Nephron (organoid): Measurements from ENCODE around the gene PAPOLG.
A peak's percentile ranks its signal among the peaks of the same experiment; 100 is the strongest.

Source experiments
- H3K27ac Mint-ChIP-seq, 3 experiments: 2 replicates each; pipeline ENCODE4 v1.8.0; 2020; ENCODE audit warnings: mixed read lengths in 3 of 3, mild to moderate bottlenecking in 2 of 3, moderate library complexity in 1 of 3
- H3K27me3 Mint-ChIP-seq: 2 replicates; pipeline ENCODE4 v1.8.0; 2021; ENCODE audit warnings: low read depth, mild to moderate bottlenecking, moderate library complexity, mixed read lengths
- H3K36me3 Mint-ChIP-seq: 2 replicates; pipeline ENCODE4 v1.8.0; 2020; ENCODE audit warnings: low read depth, mixed read lengths
- H3K4me1 Mint-ChIP-seq: 2 replicates; pipeline ENCODE4 v1.8.0; 2020; ENCODE audit warnings: mixed read lengths
- H3K4me3 Mint-ChIP-seq, 3 experiments: 2 replicates each; pipeline ENCODE4 v1.8.0; 2020; ENCODE audit warnings: mild to moderate bottlenecking in 3 of 3, mixed read lengths in 3 of 3, moderate library complexity in 2 of 3
- H3K9me3 Mint-ChIP-seq: 2 replicates; pipeline ENCODE4 v1.8.0; 2020; ENCODE audit warnings: mixed read lengths
- TF ChIP-seq, protein P1 (sequence below), 3 experiments: fragments of 200-600 bp; sonication (generic); IDR thresholded peaks; one replicate each; pipeline ENCODE4 v1.5.0; 2021; ENCODE audit warnings: antibody characterized with exemption in 3 of 3; ENCODE audit not compliant: unreplicated experiment in 3 of 3

Gene PAPOLG

DNA sequence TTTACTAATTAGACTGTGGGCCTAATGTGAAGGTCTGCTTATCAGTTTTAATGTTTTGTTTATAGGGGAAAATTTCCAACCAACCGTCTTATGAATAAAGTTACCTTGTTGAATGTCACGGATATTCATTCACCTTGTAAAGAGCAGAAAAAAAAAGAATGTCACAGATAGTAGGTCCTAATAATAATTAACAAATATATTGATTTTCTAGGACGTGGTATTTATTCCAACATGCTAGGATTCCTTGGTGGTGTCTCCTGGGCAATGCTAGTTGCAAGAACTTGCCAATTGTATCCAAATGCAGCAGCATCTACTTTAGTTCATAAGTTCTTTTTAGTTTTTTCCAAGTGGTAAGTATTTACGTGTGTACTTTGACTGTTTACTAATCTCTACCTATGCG lies 23.4 kb downstream of the PAPOLG start:
- Mint-ChIP-seq H3K4me1 (no peaks in the 10 kb centered on the region), H3K36me3 (peaks cover 68% of the 10 kb centered on the region), H3K4me3 (no peak overlapping the region), H3K27me3 (no peaks in the 10 kb centered on the region), H3K9me3 (no peaks in the 10 kb centered on the region), H3K27ac (no peak overlapping the region)
- TF ChIP-seq, protein P1, sequence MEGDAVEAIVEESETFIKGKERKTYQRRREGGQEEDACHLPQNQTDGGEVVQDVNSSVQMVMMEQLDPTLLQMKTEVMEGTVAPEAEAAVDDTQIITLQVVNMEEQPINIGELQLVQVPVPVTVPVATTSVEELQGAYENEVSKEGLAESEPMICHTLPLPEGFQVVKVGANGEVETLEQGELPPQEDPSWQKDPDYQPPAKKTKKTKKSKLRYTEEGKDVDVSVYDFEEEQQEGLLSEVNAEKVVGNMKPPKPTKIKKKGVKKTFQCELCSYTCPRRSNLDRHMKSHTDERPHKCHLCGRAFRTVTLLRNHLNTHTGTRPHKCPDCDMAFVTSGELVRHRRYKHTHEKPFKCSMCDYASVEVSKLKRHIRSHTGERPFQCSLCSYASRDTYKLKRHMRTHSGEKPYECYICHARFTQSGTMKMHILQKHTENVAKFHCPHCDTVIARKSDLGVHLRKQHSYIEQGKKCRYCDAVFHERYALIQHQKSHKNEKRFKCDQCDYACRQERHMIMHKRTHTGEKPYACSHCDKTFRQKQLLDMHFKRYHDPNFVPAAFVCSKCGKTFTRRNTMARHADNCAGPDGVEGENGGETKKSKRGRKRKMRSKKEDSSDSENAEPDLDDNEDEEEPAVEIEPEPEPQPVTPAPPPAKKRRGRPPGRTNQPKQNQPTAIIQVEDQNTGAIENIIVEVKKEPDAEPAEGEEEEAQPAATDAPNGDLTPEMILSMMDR (IDR thresholded peaks at IDR 0.05; ENCODE audit: unreplicated experiment in 3 of 3) = no peak

DNA sequence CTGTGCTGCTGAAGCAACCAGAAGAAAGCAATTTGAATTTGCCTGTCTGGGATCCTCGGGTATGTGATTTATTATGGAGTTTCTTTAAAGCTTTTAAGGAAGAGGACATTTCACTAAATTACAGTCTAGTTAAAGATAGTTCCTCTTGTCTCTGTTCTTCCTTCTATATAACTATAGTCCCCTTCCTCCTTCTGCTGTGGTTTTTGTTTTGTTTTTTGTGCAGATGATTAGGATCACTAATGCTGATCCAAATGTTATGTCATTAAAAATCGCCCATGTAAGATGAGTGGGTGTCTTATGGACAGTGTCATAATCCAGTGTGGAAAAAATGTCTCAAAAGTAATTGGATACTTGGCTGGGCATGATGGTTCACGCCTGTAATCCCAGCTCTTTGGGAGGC lies 24.7 kb downstream of the PAPOLG start:
- TF ChIP-seq, protein P1 (IDR thresholded peaks at IDR 0.05; ENCODE audit: unreplicated experiment in 3 of 3) = no peak
- H3K9me3 Mint-ChIP-seq = no peaks in the 10 kb centered on the region
- H3K27ac Mint-ChIP-seq = no peak overlapping the region
- peaks cover 69% of the 10 kb centered on the region for H3K36me3 Mint-ChIP-seq
- no peaks in the 10 kb centered on the region for H3K4me1 Mint-ChIP-seq
- no peaks in the 10 kb centered on the region for H3K27me3 Mint-ChIP-seq
- no peak overlapping the region for H3K4me3 Mint-ChIP-seq

DNA sequence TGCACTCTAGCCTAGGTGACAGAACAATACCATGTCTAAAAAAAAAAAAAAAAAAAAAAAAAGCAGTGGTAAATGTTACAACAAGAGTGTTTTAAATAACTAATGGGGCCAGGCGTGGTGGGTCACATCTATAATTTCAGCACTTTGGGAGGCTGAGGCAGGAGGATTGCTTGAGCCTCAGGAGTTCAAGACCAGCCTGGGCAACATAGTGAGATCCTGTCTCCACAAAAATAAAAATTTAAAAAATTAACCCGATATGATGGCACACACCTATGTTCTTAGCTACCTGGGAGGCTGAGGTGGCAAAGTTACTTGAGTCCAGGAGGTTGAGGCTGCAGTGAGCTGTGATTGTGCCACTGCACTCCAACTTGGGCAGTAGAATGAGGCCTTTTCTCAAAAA lies 37.1 kb downstream of the PAPOLG start:
- H3K4me1 Mint-ChIP-seq = no peaks in the 10 kb centered on the region

DNA sequence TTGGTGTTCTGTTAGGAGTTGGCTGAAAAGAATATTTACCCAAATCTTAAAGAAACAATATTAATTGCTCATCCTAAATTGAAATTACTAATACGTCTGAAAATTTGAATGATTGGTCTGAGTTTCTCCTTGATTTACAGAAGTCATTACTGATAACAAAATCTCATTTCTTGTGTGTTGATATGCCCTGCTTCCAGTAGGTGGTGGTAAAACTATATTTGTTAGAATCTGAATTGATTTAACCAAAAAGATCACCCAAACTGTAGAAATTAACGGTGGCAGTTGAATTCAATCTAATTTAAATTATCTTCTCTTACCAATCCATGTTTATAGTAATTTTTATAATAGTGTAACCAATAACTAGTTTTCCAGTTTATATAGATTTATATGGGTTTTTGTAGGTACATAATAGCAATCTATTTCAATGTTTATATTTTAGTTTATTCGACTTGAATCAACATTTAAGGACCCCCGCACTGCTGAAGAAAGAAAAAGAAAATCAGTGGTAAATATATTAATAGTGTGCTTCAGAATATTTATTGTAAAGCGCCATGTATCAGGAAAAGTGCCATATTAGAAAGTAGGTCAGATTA lies 38.3 kb downstream of the PAPOLG start:
- TF ChIP-seq, protein P1 (IDR thresholded peaks at IDR 0.05; ENCODE audit: unreplicated experiment in 3 of 3) = peak; percentile 46 to 68 (median 50)
- H3K27ac Mint-ChIP-seq = no peak overlapping the region
- H3K9me3 Mint-ChIP-seq = no peaks in the 10 kb centered on the region
- H3K36me3 Mint-ChIP-seq = peaks cover 64% of the 10 kb centered on the region
- H3K4me3 Mint-ChIP-seq = no peak overlapping the region
- H3K4me1 Mint-ChIP-seq = no peaks in the 10 kb centered on the region
- H3K27me3 Mint-ChIP-seq = no peaks in the 10 kb centered on the region

More for the DNA sequence above, 37.1 kb downstream of the PAPOLG start:
- peaks cover 71% of the 10 kb centered on the region for H3K36me3 Mint-ChIP-seq
- no peaks in the 10 kb centered on the region for H3K9me3 Mint-ChIP-seq
- H3K4me3 Mint-ChIP-seq = no peak overlapping the region
- no peaks in the 10 kb centered on the region for H3K27me3 Mint-ChIP-seq
- no peak overlapping the region for H3K27ac Mint-ChIP-seq
- TF ChIP-seq, protein P1 (IDR thresholded peaks at IDR 0.05; ENCODE audit: unreplicated experiment in 3 of 3) = no peak

DNA sequence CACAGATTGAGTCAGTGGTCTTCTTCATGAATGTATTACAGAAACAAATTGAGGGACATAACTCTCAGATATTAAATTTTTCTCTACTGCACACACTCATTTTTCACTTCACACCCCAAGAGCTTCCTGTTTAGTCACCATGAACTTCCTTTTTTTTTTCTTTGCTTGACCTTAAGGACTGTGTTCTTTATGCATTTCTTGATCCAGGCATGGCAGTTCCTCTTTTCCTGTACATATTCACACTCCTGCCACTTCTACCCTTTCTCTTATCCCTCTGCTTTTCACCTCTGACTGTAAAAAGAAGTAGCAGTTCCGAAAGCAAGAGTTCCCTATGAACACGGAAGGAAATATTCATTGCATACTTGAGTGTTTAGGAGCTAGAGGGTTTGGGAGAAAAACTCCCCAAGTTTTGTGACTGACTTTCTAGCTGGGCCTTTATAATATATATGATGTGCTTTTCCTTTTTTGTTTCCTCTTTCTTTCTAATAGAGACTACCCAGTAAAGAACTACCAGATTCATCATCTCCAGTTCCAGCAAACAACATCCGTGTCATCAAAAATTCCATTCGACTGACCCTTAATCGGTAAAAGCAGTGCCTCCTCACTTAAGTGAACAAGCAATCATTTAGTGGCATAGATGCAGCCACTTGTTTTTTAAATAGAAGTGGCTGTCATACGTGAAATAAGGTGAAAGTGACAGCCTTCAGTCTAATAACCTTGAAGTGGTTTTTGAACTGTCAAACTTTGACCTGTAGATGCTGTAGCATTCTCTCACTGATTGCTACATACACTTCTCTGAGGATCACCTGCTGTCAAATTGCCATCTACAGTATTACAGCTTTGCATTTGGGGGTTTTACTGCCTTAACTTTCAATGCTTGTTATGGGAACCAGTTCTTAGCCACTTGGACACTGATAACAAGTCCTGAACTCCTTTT lies 40.8 kb downstream of the PAPOLG start:
- H3K27ac Mint-ChIP-seq = no peak overlapping the region
- peaks cover 51% of the 10 kb centered on the region for H3K36me3 Mint-ChIP-seq
- H3K4me1 Mint-ChIP-seq = no peaks in the 10 kb centered on the region
- no peak overlapping the region for H3K4me3 Mint-ChIP-seq
- H3K27me3 Mint-ChIP-seq = no peaks in the 10 kb centered on the region
- H3K9me3 Mint-ChIP-seq = no peaks in the 10 kb centered on the region
- TF ChIP-seq, protein P1 (IDR thresholded peaks at IDR 0.05; ENCODE audit: unreplicated experiment in 3 of 3) = no peak
